Panc1 (cell line): ENCODE results near the gene C1orf210. TPM values are rescaled to one million over a fixed set of nuclear protein-coding genes. Genes with fewer than 3 reads are reported as not detected.

Experiments
- ATAC-seq: fragments of 200-7000 bp; cut with Tn5 transposase; 2 replicates; pipeline ENCODE4 v1.9.1; 2020; ENCODE audit warnings: mild to moderate bottlenecking, moderate library complexity
- BruUV-seq: library from RNA; stranded (reverse); fragments of 400-500 nt; replicated peaks from 2 replicates; lab custom pipeline; 2021; lab: Mats Ljungman, UMichigan
- CTCF ChIA-PET: fragments of 300-600 bp; sonication (Branson Sonifier 250); formaldehyde crosslinking; loops from one replicate; lab custom pipeline; 2022; ENCODE audit warnings: antibody characterized with exemption; lab: Charles Lee
- POLR2A ChIA-PET: fragments of 300-600 bp; sonication (Branson Sonifier 250); formaldehyde crosslinking; loops from one replicate; lab custom pipeline; 2022; ENCODE audit warnings: antibody characterized with exemption; lab: Charles Lee
- DNase-seq: peaks from one replicate; pipeline ENCODE4 v3.0.0-alpha.2; 2010; ENCODE audit warnings: low read depth, low spot score
- H3K27ac ChIP-seq: 2 replicates; pipeline ENCODE4 v1.5.1; 2011; ENCODE audit warnings: mild to moderate bottlenecking, low read length, inconsistent platforms
- H3K27me3 ChIP-seq: fragments of 200-500 bp; sonication (Bioruptor generic); 2 replicates; pipeline ENCODE4 v1.6.0; 2014; ENCODE audit warnings: low read length, inconsistent platforms; ENCODE audit not compliant: control insufficient read depth, insufficient read depth
- H3K36me3 ChIP-seq: fragments of 200-500 bp; sonication (Bioruptor generic); 2 replicates; pipeline ENCODE4 v1.5.1; 2014; ENCODE audit warnings: inconsistent platforms, mild to moderate bottlenecking, low read length, moderate library complexity; ENCODE audit not compliant: control insufficient read depth, insufficient read depth
- H3K4me1 ChIP-seq: 2 replicates; pipeline ENCODE4 v1.5.1; 2011; ENCODE audit warnings: inconsistent platforms, mild to moderate bottlenecking, low read length, moderate library complexity; ENCODE audit not compliant: control insufficient read depth, insufficient read depth
- H3K4me3 ChIP-seq, 2 experiments: 2 replicates each; pipeline ENCODE4 v1.5.1; 2011 to 2012; ENCODE audit warnings: low read depth in 2 of 2, low read length in 2 of 2, mild to moderate bottlenecking in 2 of 2, inconsistent platforms in 1 of 2, moderate library complexity in 1 of 2
- H3K9me3 ChIP-seq: fragments of 200-500 bp; sonication (Bioruptor generic); 2 replicates; pipeline ENCODE4 v1.5.1; 2014; ENCODE audit warnings: low read depth, mild to moderate bottlenecking, inconsistent platforms, low read length, moderate library complexity; ENCODE audit not compliant: control insufficient read depth, insufficient read depth
- CTCF ChIP-seq: fragments of 450-650 bp; IDR thresholded peaks from 2 replicates; pipeline ENCODE4 v1.5.1; 2017; ENCODE audit warnings: mild to moderate bottlenecking
- POLR2AphosphoS5 ChIP-seq: IDR thresholded peaks from 2 replicates; pipeline ENCODE4 v1.6.1; 2012; ENCODE audit warnings: mild to moderate bottlenecking, low read depth, low read length, moderate library complexity
- REST ChIP-seq, 2 experiments: IDR thresholded peaks; 2 replicates each; pipeline ENCODE4 v1.6.1; 2011 to 2012; ENCODE audit warnings: low read depth in 2 of 2, control low read depth in 1 of 2, low read length in 1 of 2, mild to moderate bottlenecking in 1 of 2, moderate library complexity in 1 of 2; ENCODE audit not compliant: insufficient read depth in 1 of 2
- SIN3A ChIP-seq: IDR thresholded peaks from 2 replicates; pipeline ENCODE4 v1.6.1; 2012; ENCODE audit warnings: low read depth, mild to moderate bottlenecking, low read length, moderate library complexity, borderline replicate concordance; ENCODE audit not compliant: insufficient read depth
- TCF7L2 ChIP-seq: IDR thresholded peaks from 2 replicates; pipeline ENCODE4 v1.6.1; 2011; ENCODE audit warnings: mild to moderate bottlenecking, low read depth, low read length, inconsistent platforms
- in situ Hi-C: cut with HindIII; loops from 2 replicates; pipeline ENCODE4 v1.10.0; 2016; ENCODE audit warnings: low sequenced_read_pairs, low pct_unique_long_range_greater_than_20kb
- intact Hi-C: fragments of 100-400 bp; cut with micrococcal nuclease; formaldehyde crosslinking; loops from one replicate; pipeline ENCODE4 v1.10.0; 2022; ENCODE audit not compliant: unreplicated experiment
- total RNA-seq: library from RNA; stranded (reverse); gene quantifications from one replicate; pipeline ENCODE4 v1.2.1, GENCODE V29; 2021; ENCODE audit not compliant: unreplicated experiment

Gene C1orf210
- total RNA-seq, 1 experiment from 2014 or later: not detected

- H3K36me3 ChIP-seq: no peaks in the 10 kb centered on the region
- CTCF ChIA-PET: no interaction called here
- no peaks in the 10 kb centered on the region for H3K27me3 ChIP-seq
- no TSS peak for BruUV-seq
- POLR2A ChIA-PET: no interaction called here
- TF ChIP-seq CTCF (no peak), POLR2AphosphoS5 (no peak), TCF7L2 (no peak), REST (IDR thresholded peaks at IDR 0.05; ENCODE audit: insufficient read depth in 1 of 2, low read depth in 2 of 2, low read length in 1 of 2) (no peak), SIN3A (no peak)
- no peaks in the 10 kb centered on the region for H3K9me3 ChIP-seq
- DNase-seq (no peak), ATAC-seq (no peak)
- in situ Hi-C loops (no loop called here), intact Hi-C loops (no loop called here)
- no peaks in the 10 kb centered on the region for H3K4me1 ChIP-seq
- H3K4me3 ChIP-seq: no peak overlapping the region
- no peak overlapping the region for H3K27ac ChIP-seq
These were observed 18.9 kb upstream of the C1orf210 start for GRCh38 chr1:43304314-43304681.

DNA sequence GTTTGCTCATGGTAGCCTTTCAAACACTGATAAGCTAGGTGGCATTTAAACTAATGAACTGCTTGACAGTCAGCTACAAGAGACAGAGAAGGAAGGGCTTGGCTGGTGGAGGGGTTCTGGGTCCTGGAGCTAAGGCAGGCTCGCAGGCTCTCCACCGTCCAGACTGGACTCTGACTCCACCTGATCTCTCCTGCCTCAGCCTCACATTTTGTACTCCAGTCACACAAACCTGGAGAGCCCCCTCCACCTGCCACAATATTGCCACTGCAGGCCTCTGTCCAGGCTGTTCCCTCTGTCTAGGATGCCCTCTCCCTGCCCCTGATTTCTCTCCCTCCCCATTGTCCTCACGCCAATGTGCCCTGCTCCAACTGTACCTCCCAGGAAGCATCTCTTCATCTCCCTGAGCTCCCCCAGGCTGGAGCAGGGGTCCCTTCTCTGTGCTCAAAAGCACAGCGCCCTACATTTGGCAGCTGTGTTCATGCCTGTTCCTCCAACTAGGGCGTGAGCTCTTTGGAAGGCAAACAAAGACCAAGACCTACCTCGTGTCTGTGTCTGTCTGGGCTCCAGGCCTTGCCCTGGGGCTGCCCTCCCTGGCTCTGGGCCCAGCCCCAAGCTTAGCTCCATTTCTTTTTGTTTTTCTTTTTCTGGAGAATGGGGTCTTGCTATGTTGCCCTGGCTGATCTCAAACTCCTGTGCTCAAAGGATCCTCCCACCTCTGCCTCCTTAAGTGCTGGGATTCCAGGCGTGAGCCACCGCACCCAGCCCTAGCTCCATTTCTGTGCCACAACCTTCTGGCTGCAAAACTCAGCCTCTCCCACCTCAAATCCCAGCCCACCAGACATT is 18.3 kb upstream of the C1orf210 start:
- ATAC-seq (no peak), DNase-seq (no peak)
- Histone ChIP-seq H3K27me3 (no peaks in the 10 kb centered on the region), H3K36me3 (no peaks in the 10 kb centered on the region), H3K4me1 (no peaks in the 10 kb centered on the region), H3K27ac (no peak overlapping the region), H3K4me3 (no peak overlapping the region), H3K9me3 (no peaks in the 10 kb centered on the region)
- BruUV-seq: no TSS peak
- TF ChIP-seq TCF7L2 (no peak), CTCF (no peak), POLR2AphosphoS5 (no peak), SIN3A (no peak), REST (IDR thresholded peaks at IDR 0.05; ENCODE audit: insufficient read depth in 1 of 2, low read depth in 2 of 2, low read length in 1 of 2) (no peak)
- ChIA-PET CTCF (interaction anchor here (0.9 kb wide), 1 partner anchor 111 kb away, joined by 3 read pairs; no protein-coding TSS in a partner anchor), POLR2A (no interaction called here)
- intact Hi-C loops: no loop called here
- in situ Hi-C loops: no loop called here
